HS-5 (cell line): ENCODE measurements around the gene PDGFC.
"Not testable (repeated sequence)": the region's sequence is repeated elsewhere in the genome, so short reads cannot be mapped to it uniquely, and the experiment has no call there.

Experiments used
- DNase-seq: peaks from one replicate; pipeline ENCODE4 v3.0.0-alpha.2; 2012; ENCODE audit warnings: low read depth

Gene PDGFC

GRCh38 chr4:156950948-156951347 lies 20.7 kb downstream of the PDGFC start:
- no peak for DNase-seq

- no peak for DNase-seq
Observed at GRCh38 chr4:156950090-156950489, 21.5 kb downstream of the PDGFC start.

- peak; percentile 80 for DNase-seq
Observed at GRCh38 chr4:156949373-156949814, 22.2 kb downstream of the PDGFC start.

GRCh38 chr4:156948738-156949137 lies 22.9 kb downstream of the PDGFC start:
- no peak for DNase-seq

- no peak for DNase-seq
Observed at GRCh38 chr4:156948133-156948532, 23.5 kb downstream of the PDGFC start.

- DNase-seq: peak; percentile 96
Observed at GRCh38 chr4:156946516-156947424, 24.8 kb downstream of the PDGFC start.

- no peak for DNase-seq
Observed at GRCh38 chr4:156945532-156945931, 26.1 kb downstream of the PDGFC start.

- DNase-seq: no peak
Observed at GRCh38 chr4:156942991-156943390, 28.6 kb downstream of the PDGFC start.

- DNase-seq: peak; percentile 79
Observed at GRCh38 chr4:156941940-156942548, 29.6 kb downstream of the PDGFC start.

- no peak for DNase-seq
Observed at GRCh38 chr4:156939801-156940200, 31.8 kb downstream of the PDGFC start.

GRCh38 chr4:156939139-156939538 lies 32.5 kb downstream of the PDGFC start:
- no peak for DNase-seq

GRCh38 chr4:156934259-156934635 lies 37.4 kb downstream of the PDGFC start:
- no peak for DNase-seq

- DNase-seq: peak; percentile 90
Observed at GRCh38 chr4:156933633-156934258, 37.9 kb downstream of the PDGFC start.

- DNase-seq: not testable (repeated sequence)
Observed at GRCh38 chr4:156932360-156932759, 39.2 kb downstream of the PDGFC start.

- peak; percentile 64 for DNase-seq
Observed at GRCh38 chr4:156931267-156931666, 40.3 kb downstream of the PDGFC start.

- DNase-seq: no peak
Observed at GRCh38 chr4:156929386-156930105, 42.1 kb downstream of the PDGFC start.

GRCh38 chr4:156924774-156925315 lies 46.8 kb downstream of the PDGFC start:
- no peak for DNase-seq

- DNase-seq: no peak
Observed at GRCh38 chr4:156923525-156923924, 48.1 kb downstream of the PDGFC start.

- DNase-seq: no peak
Observed at GRCh38 chr4:156915221-156915620, 56.4 kb downstream of the PDGFC start.

GRCh38 chr4:156913234-156913633 lies 58.4 kb downstream of the PDGFC start:
- DNase-seq: no peak

- DNase-seq: no peak
Observed at GRCh38 chr4:156909010-156909409, 62.6 kb downstream of the PDGFC start.

GRCh38 chr4:156906325-156906724 lies 65.3 kb downstream of the PDGFC start:
- DNase-seq: no peak
